ENCODE measurements around the gene HCK.

Gene HCK

DNA sequence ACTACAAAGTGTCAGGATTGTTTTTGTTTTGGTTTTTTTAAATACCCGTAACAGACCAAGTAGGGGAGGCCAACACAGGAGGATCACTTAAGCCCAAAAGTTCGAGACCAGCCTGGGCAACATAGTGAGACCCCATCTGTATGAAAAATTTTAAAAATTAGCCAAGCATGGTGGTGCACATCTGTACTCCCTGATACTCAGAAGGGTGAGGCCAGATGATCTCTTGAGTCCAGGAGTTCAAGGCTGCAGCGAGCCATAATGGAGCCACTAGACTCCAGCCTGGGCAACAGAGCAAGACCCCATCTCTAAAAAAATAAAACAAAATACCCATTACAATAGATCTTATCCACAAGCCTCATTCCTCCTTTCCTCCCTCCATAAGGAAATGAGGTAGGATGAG lies 28.7 kb downstream of the HCK start:
- no peak for TF ChIP-seq SUZ12 (IDR thresholded peaks at IDR 0.05; ENCODE audit: extremely low read depth, insufficient read depth, insufficient read length)
- no peak for TF ChIP-seq YY1 (IDR thresholded peaks at IDR 0.05; ENCODE audit: insufficient read depth, insufficient read length)
- TF ChIP-seq ZNF274 (IDR thresholded peaks at IDR 0.05; ENCODE audit: low read depth, low read length), result no peak
- H3K9me3 ChIP-seq (ENCODE audit: insufficient read depth, low read length), result no peaks in the 10 kb centered on the region
- no peaks in the 10 kb centered on the region for H3K27me3 ChIP-seq (ENCODE audit: insufficient read depth, insufficient read length)
- H3K9ac ChIP-seq (ENCODE audit: insufficient read length, low read depth), result no peak overlapping the region
- H3K4me1 ChIP-seq (ENCODE audit: insufficient read depth, insufficient read length), result peaks cover 3% of the 10 kb centered on the region
- DNase-seq (ENCODE audit: low read depth, low spot score), result no peak
- H3K4me3 ChIP-seq (ENCODE audit: insufficient read length, low read depth), result no peak overlapping the region
- H3K36me3 ChIP-seq (ENCODE audit: insufficient read depth, insufficient read length, low read length), result no peaks in the 10 kb centered on the region

DNA sequence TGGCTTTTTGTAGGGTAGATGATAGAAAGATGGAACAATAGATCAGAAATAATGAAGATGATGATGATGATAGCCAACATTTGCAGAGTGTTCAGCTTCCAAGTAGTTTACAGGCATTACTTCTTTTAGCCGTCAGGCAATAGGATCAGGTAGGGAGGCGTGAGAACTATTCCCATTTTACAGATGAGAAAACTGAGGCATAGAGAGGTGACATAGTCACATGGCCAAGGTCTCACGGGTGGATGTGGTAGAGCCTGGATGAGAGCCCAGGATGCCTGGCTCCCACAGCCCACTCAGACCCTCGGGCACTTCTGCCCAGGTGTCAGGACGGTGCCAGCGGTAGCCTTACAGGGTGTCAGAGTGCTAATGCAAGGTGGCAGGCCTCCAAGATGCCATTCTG lies 31.4 kb downstream of the HCK start:
- DNase-seq (ENCODE audit: low read depth, low spot score), result no peak
- Histone ChIP-seq H3K9ac (ENCODE audit: insufficient read length, low read depth) (no peak overlapping the region), H3K27me3 (ENCODE audit: insufficient read depth, insufficient read length) (no peaks in the 10 kb centered on the region), H3K4me1 (ENCODE audit: insufficient read depth, insufficient read length) (peaks cover 3% of the 10 kb centered on the region), H3K4me3 (ENCODE audit: insufficient read length, low read depth) (no peak overlapping the region), H3K9me3 (ENCODE audit: insufficient read depth, low read length) (peaks cover 6% of the 10 kb centered on the region), H3K36me3 (ENCODE audit: insufficient read depth, insufficient read length, low read length) (no peaks in the 10 kb centered on the region)
- TF ChIP-seq SUZ12 (IDR thresholded peaks at IDR 0.05; ENCODE audit: extremely low read depth, insufficient read depth, insufficient read length), result no peak
- TF ChIP-seq ZNF274 (IDR thresholded peaks at IDR 0.05; ENCODE audit: low read depth, low read length), result no peak
- TF ChIP-seq YY1 (IDR thresholded peaks at IDR 0.05; ENCODE audit: insufficient read depth, insufficient read length), result no peak

DNA sequence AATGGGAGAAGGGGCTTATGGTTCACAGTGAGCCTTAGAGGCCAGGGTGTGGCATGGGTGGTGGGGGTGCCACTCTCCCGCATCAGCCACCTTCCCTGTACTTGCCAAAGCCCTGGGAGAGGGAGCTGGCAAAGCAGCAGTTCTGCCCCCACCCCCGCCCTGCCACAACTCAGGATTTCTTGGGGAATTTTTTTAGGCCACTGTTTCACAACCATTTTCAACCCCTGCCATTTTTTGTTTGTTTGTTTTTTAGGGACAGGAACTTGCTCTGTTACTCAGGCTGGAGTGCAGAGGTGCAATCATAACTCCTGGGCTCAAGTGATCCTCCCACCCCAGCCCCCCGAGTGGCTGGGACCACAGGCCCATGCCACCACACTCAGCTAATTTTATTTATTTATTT lies 35.0 kb downstream of the HCK start:
- Histone ChIP-seq H3K27me3 (ENCODE audit: insufficient read depth, insufficient read length) (peaks cover 2% of the 10 kb centered on the region), H3K4me3 (ENCODE audit: insufficient read length, low read depth) (no peak overlapping the region), H3K36me3 (ENCODE audit: insufficient read depth, insufficient read length, low read length) (no peaks in the 10 kb centered on the region), H3K9ac (ENCODE audit: insufficient read length, low read depth) (no peak overlapping the region), H3K9me3 (ENCODE audit: insufficient read depth, low read length) (peaks cover 12% of the 10 kb centered on the region), H3K4me1 (ENCODE audit: insufficient read depth, insufficient read length) (peaks cover 5% of the 10 kb centered on the region)
- no peak for DNase-seq (ENCODE audit: low read depth, low spot score)
- TF ChIP-seq ZNF274 (IDR thresholded peaks at IDR 0.05; ENCODE audit: low read depth, low read length) (no peak), YY1 (IDR thresholded peaks at IDR 0.05; ENCODE audit: insufficient read depth, insufficient read length) (no peak), SUZ12 (IDR thresholded peaks at IDR 0.05; ENCODE audit: extremely low read depth, insufficient read depth, insufficient read length) (no peak)

DNA sequence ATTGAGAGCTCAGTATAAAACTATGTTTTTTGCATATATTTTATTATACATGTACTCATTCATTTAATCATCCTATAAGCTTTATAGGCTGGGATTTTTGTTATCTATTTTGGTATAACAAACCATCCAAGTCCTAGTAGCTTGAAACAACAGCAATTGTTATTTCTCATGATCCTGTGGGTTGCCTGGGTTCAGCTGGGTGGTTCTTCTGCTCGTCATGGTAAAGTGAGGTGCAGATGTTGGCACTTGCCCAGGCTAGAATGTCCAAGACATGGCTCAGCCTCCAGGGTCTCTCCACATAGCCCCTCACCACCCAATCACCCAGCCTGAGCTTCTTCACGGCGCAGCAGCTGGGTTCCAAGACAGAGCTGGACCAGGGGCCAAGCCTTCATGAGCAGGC lies 36.7 kb downstream of the HCK start:
- H3K4me3 ChIP-seq (ENCODE audit: insufficient read length, low read depth), result no peak overlapping the region
- H3K27me3 ChIP-seq (ENCODE audit: insufficient read depth, insufficient read length), result peaks cover 8% of the 10 kb centered on the region
- peaks cover 12% of the 10 kb centered on the region for H3K9me3 ChIP-seq (ENCODE audit: insufficient read depth, low read length)
- no peak for DNase-seq (ENCODE audit: low read depth, low spot score)
- no peak overlapping the region for H3K9ac ChIP-seq (ENCODE audit: insufficient read length, low read depth)
- TF ChIP-seq ZNF274 (IDR thresholded peaks at IDR 0.05; ENCODE audit: low read depth, low read length) (no peak), YY1 (IDR thresholded peaks at IDR 0.05; ENCODE audit: insufficient read depth, insufficient read length) (no peak), SUZ12 (IDR thresholded peaks at IDR 0.05; ENCODE audit: extremely low read depth, insufficient read depth, insufficient read length) (no peak)
- no peaks in the 10 kb centered on the region for H3K36me3 ChIP-seq (ENCODE audit: insufficient read depth, insufficient read length, low read length)
- peaks cover 5% of the 10 kb centered on the region for H3K4me1 ChIP-seq (ENCODE audit: insufficient read depth, insufficient read length)

DNA sequence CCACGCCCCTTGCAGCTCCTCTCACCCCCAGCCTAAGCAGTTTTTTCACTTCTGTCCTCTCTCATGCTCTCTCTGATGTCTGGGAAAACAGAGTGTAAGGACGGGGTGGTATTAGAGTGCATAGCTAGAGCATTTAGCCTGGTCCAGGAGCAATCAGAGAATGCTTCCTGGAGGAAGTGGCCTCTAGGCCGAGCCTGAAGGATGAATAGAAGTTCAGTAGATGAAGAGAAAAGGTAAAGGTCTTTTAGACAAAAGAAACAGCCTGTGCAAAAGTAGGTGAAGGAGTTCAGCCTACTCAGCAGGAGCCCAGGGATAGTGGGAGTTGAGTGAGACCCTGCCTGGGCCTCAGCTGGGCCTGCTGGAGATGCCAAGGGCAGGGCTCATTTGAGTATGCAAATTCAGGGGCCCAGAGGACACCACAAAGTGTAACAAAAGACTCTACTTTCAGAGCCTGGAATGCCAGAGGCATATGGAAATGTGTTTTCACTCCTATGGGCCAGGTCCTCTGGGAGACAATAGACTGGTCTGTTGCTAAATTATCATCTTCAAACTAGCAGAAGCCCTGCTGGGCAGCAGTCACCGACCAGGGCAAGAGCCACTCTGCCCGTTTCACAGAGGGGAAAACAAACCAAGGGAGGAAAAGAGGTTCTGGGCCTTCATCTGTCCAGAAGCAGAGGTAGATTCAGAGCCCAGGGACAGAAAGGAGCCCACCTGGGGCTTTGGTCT lies 37.8 kb downstream of the HCK start:
- H3K4me1 ChIP-seq (ENCODE audit: insufficient read depth, insufficient read length), result peaks cover 5% of the 10 kb centered on the region
- H3K36me3 ChIP-seq (ENCODE audit: insufficient read depth, insufficient read length, low read length), result no peaks in the 10 kb centered on the region
- peak; percentile 74 for DNase-seq (ENCODE audit: low read depth, low spot score)
- H3K4me3 ChIP-seq (ENCODE audit: insufficient read length, low read depth), result no peak overlapping the region
- H3K27me3 ChIP-seq (ENCODE audit: insufficient read depth, insufficient read length), result peaks cover 8% of the 10 kb centered on the region
- peaks cover 12% of the 10 kb centered on the region for H3K9me3 ChIP-seq (ENCODE audit: insufficient read depth, low read length)
- H3K9ac ChIP-seq (ENCODE audit: insufficient read length, low read depth), result peak overlapping the region; percentile 32
- TF ChIP-seq ZNF274 (IDR thresholded peaks at IDR 0.05; ENCODE audit: low read depth, low read length) (no peak), SUZ12 (IDR thresholded peaks at IDR 0.05; ENCODE audit: extremely low read depth, insufficient read depth, insufficient read length) (no peak), YY1 (IDR thresholded peaks at IDR 0.05; ENCODE audit: insufficient read depth, insufficient read length) (no peak)

DNA sequence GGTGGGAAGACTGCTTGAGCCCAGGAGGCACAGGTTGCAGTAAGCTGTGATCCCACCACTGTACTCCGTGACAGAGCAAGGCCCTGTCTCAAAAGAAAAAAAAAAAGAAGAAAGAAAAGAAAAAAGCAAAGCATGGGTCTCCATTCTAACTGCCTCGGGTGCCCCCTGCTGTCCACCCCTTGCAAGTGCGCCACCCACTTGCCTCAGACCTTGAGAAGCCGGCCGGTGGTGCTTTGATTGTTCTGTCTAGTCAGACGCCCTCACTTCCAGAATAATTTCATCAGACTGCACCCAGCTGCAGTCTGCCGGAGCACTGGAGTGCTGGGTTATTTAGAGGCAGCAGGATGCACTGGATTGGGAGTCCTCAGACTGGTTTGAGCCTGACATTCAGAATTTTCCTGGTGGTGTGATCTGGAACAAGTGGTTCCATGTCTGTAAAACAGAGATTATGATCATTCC lies 39.9 kb downstream of the HCK start:
- H3K9me3 ChIP-seq (ENCODE audit: insufficient read depth, low read length), result peaks cover 12% of the 10 kb centered on the region
- peak; percentile 69 for DNase-seq (ENCODE audit: low read depth, low spot score)
- peaks cover 5% of the 10 kb centered on the region for H3K4me1 ChIP-seq (ENCODE audit: insufficient read depth, insufficient read length)
- no peak overlapping the region for H3K4me3 ChIP-seq (ENCODE audit: insufficient read length, low read depth)
- TF ChIP-seq YY1 (IDR thresholded peaks at IDR 0.05; ENCODE audit: insufficient read depth, insufficient read length) (no peak), ZNF274 (IDR thresholded peaks at IDR 0.05; ENCODE audit: low read depth, low read length) (no peak), SUZ12 (IDR thresholded peaks at IDR 0.05; ENCODE audit: extremely low read depth, insufficient read depth, insufficient read length) (no peak)
- H3K27me3 ChIP-seq (ENCODE audit: insufficient read depth, insufficient read length), result peaks cover 8% of the 10 kb centered on the region
- no peak overlapping the region for H3K9ac ChIP-seq (ENCODE audit: insufficient read length, low read depth)
- H3K36me3 ChIP-seq (ENCODE audit: insufficient read depth, insufficient read length, low read length), result no peaks in the 10 kb centered on the region

DNA sequence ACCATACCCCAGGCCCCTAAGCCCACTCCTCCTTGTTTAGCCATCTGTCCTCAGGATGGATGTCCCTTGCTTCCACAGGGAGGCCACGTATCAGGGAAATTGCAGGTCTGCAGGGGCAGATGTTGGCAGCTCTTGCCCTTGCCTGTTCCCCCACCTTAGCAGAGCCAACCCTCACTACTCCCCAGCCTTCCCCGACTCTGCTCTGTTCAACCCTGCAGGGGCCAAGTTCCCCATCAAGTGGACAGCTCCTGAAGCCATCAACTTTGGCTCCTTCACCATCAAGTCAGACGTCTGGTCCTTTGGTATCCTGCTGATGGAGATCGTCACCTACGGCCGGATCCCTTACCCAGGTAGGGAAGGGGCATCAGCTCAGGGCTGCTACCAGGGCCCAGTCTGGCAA lies 46.7 kb downstream of the HCK start:
- DNase-seq (ENCODE audit: low read depth, low spot score), result no peak
- Histone ChIP-seq H3K27me3 (ENCODE audit: insufficient read depth, insufficient read length) (no peaks in the 10 kb centered on the region), H3K4me3 (ENCODE audit: insufficient read length, low read depth) (no peak overlapping the region), H3K9ac (ENCODE audit: insufficient read length, low read depth) (no peak overlapping the region), H3K36me3 (ENCODE audit: insufficient read depth, insufficient read length, low read length) (peaks cover 3% of the 10 kb centered on the region), H3K4me1 (ENCODE audit: insufficient read depth, insufficient read length) (no peaks in the 10 kb centered on the region), H3K9me3 (ENCODE audit: insufficient read depth, low read length) (no peaks in the 10 kb centered on the region)
- TF ChIP-seq SUZ12 (IDR thresholded peaks at IDR 0.05; ENCODE audit: extremely low read depth, insufficient read depth, insufficient read length) (no peak), ZNF274 (IDR thresholded peaks at IDR 0.05; ENCODE audit: low read depth, low read length) (no peak), YY1 (IDR thresholded peaks at IDR 0.05; ENCODE audit: insufficient read depth, insufficient read length) (no peak)
